Endometrial microvascular endothelial cells (primary cell): ENCODE results near the gene FITM1. TPM values are rescaled to one million over a fixed set of nuclear protein-coding genes. Genes with fewer than 3 reads are reported as not detected.
"Not testable (repeated sequence)": the region's sequence is repeated elsewhere in the genome, so short reads cannot be mapped to it uniquely, and the experiment has no call there.

Experiments
- in situ Hi-C: cut with HindIII; loops from 2 replicates; pipeline ENCODE4 v1.10.0; 2017; ENCODE audit warnings: low sequenced_read_pairs, low pct_unique_long_range_greater_than_20kb; ENCODE audit errors: inconsistent ontology term
- total RNA-seq: library from RNA; depleted of rRNA; stranded (reverse); fragments of >200 nt; gene quantifications from one replicate; pipeline ENCODE4 v1.2.3, GENCODE V29; 2015; ENCODE audit errors: inconsistent ontology term

The FITM1 gene
- total RNA-seq, 1 donor from 2014 or later = 3.3 TPM

- in situ Hi-C loops = no loop called here
Measured at GRCh38 chr14:24095271-24096068, 35.0 kb upstream of the FITM1 start.

GRCh38 chr14:24096545-24097181 lies 33.8 kb upstream of the FITM1 start:
- in situ Hi-C loops = no loop called here

GRCh38 chr14:24098229-24098926 lies 32.1 kb upstream of the FITM1 start:
- in situ Hi-C loops = no loop called here

- in situ Hi-C loops = no loop called here
Measured at GRCh38 chr14:24098927-24099813, 31.3 kb upstream of the FITM1 start.

GRCh38 chr14:24100197-24100981 lies 30.1 kb upstream of the FITM1 start:
- in situ Hi-C loops = no loop called here

GRCh38 chr14:24100982-24101494 lies 29.4 kb upstream of the FITM1 start:
- in situ Hi-C loops = no loop called here

- in situ Hi-C loops = no loop called here
Measured at GRCh38 chr14:24102357-24103048, 28.0 kb upstream of the FITM1 start.

GRCh38 chr14:24103451-24103850 lies 27.0 kb upstream of the FITM1 start:
- in situ Hi-C loops = no loop called here

- in situ Hi-C loops = not testable (repeated sequence)
Measured at GRCh38 chr14:24105609-24106239, 24.7 kb upstream of the FITM1 start.

- in situ Hi-C loops = no loop called here
Measured at GRCh38 chr14:24106672-24107271, 23.7 kb upstream of the FITM1 start.

GRCh38 chr14:24108336-24108874 lies 22.1 kb upstream of the FITM1 start:
- in situ Hi-C loops = no loop called here

GRCh38 chr14:24110060-24110459 lies 20.4 kb upstream of the FITM1 start:
- in situ Hi-C loops = no loop called here

- in situ Hi-C loops = no loop called here
Measured at GRCh38 chr14:24110523-24110922, 19.9 kb upstream of the FITM1 start.

GRCh38 chr14:24113379-24113800 lies 17.1 kb upstream of the FITM1 start:
- in situ Hi-C loops = no loop called here

GRCh38 chr14:24113801-24114531 lies 16.5 kb upstream of the FITM1 start:
- in situ Hi-C loops = no loop called here
